NCI-H2196 (cell line): ENCODE results near the gene UGT2B7.

ENCODE experiments used
- DNase-seq: peaks from one replicate; lab custom pipeline; 2025; ENCODE audit not compliant: unreplicated experiment; lab: John Stamatoyannopoulos, UW

UGT2B7 gene

DNA sequence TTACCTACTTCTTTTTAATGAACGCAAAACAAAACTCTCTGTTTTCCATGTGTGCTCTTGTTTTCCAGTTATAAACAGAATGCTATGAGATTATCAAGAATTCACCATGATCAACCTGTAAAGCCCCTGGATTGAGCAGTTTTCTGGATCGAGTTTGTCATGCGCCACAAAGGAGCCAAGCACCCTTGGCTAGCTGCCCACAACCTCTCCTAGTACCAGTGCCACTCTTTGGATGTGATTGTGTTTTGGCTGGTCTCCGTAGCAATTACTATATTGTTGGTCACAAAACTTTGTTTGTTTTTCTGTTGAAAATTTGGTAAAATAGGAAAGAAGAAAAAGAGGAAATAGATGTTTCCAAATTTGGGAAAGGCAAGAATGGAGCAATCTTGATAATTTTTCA lies 51.1 kb downstream of the UGT2B7 start:
- DNase-seq, result no peak

DNA sequence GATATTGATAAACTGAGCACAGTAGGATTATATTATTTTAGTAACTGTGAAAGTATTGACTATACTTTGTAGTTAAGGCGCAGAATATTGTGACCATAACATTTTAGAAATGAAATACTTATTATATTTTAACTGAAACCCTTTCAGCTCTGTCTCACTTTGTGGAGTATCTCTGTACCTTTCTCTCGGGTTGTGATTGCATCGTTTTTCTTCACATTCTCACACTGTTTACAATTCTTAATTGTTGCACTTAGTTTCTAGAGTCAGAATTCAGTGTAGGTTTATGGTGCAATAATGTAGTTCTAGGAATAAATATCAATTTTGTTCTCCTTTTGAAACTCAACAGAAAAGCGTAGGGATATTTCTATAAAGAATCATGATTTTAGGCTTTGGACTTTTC lies 57.7 kb downstream of the UGT2B7 start:
- DNase-seq, result no peak

- no peak for DNase-seq
Measured at GRCh38 chr4:69156913-69157312, 60.6 kb downstream of the UGT2B7 start.
